HT1080 (cell line): ENCODE measurements around the gene PPP6R3. TPM values are rescaled to one million over a fixed set of nuclear protein-coding genes. Genes with fewer than 3 reads are reported as not detected.

Experiments
- DNase-seq: peaks from one replicate; pipeline ENCODE4 v3.0.0-alpha.2; 2015; ENCODE audit warnings: low read depth
- polyA plus RNA-seq, 2 experiments: library from polyadenylated mRNA; depleted of rRNA; stranded (reverse); fragments of >200 nt; gene quantifications; 2 replicates each; pipeline ENCODE4 v1.2.3, GENCODE V29; 2015
- total RNA-seq: library from RNA; depleted of rRNA; stranded (reverse); fragments of >200 nt; shearing (Covaris generic); gene quantifications from 2 replicates; pipeline ENCODE4 v1.2.3, GENCODE V29; 2014; rRNA removed

The PPP6R3 gene, protein sequence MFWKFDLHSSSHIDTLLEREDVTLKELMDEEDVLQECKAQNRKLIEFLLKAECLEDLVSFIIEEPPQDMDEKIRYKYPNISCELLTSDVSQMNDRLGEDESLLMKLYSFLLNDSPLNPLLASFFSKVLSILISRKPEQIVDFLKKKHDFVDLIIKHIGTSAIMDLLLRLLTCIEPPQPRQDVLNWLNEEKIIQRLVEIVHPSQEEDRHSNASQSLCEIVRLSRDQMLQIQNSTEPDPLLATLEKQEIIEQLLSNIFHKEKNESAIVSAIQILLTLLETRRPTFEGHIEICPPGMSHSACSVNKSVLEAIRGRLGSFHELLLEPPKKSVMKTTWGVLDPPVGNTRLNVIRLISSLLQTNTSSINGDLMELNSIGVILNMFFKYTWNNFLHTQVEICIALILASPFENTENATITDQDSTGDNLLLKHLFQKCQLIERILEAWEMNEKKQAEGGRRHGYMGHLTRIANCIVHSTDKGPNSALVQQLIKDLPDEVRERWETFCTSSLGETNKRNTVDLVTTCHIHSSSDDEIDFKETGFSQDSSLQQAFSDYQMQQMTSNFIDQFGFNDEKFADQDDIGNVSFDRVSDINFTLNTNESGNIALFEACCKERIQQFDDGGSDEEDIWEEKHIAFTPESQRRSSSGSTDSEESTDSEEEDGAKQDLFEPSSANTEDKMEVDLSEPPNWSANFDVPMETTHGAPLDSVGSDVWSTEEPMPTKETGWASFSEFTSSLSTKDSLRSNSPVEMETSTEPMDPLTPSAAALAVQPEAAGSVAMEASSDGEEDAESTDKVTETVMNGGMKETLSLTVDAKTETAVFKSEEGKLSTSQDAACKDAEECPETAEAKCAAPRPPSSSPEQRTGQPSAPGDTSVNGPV
- 93.6 and 111 TPM in 2 replicates for total RNA-seq
- 41.5 and 50.2 TPM in 2 replicates for polyA plus RNA-seq (2015; cell fraction: cytosol; rRNA removed)
- polyA plus RNA-seq (2015; cell fraction: nucleus; rRNA removed) = 96.7 and 114 TPM in 2 replicates

DNA sequence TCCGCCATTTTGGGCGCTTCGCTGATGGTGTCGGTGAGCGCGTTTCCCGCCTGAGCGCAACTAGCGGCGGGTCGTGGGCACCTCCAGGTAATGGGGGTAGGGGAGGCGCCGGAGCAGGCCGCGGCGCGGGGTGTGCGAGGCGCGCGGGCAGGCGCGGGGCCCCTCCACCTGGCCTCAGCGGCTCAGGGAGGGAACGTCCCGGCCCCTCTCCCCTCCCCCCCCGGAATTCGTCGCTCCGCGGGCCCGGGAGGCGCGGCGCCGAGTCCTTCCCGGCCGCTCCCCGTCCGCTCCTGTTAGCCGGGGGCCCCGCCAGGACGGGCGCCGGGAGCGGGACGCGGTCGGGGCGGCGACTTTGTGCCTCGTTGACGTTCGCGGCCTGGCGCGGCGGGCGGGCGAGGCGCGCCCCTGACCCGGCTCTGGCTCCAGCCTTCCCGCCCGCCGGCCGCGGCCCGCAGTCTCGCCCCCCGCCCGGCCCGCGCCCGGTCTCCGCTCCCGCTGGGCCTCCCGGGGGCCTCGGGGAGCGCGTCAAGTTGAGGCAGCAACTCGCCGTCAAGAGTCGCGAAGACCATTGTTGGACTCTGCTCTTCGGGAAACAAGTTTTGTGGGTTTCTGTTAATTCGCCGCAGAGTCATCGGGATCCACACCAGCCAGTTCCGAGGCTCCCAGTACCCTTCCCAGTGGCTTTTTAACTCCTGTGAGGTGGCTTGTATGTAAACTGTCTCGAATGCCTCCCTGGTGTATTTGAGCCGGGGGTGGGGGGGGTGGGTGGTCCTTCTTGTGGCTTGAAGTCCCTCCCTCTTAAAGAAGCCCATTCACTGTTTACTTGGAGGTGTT lies at the start of gene PPP6R3:
TSS of gene PPP6R3 (plus strand) at position 12 of the 834 bp plus-strand sequence. CDS start 76,913 bp downstream, outside the sequence.
- peak; percentile 40 for DNase-seq

DNA sequence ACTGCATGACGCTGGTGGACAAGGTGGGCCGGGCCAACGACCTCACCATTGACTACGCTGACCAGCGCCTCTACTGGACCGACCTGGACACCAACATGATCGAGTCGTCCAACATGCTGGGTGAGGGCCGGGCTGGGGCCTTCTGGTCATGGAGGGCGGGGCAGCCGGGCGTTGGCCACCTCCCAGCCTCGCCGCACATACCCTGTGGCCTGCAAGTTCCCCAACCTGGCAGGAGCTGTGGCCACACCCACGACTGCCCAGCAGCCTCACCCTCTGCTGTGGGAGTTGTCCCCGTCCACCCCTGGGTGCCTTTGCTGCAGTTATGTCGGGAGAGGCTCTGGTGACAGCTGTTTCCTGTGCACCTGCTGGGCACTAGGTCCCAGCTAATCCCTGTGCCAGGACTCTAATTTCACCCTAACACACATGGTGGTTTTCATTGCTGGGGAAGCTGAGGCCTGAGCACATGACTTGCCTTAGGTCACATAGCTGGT lies 49.0 kb upstream of the PPP6R3 start:
- no peak for DNase-seq

DNA sequence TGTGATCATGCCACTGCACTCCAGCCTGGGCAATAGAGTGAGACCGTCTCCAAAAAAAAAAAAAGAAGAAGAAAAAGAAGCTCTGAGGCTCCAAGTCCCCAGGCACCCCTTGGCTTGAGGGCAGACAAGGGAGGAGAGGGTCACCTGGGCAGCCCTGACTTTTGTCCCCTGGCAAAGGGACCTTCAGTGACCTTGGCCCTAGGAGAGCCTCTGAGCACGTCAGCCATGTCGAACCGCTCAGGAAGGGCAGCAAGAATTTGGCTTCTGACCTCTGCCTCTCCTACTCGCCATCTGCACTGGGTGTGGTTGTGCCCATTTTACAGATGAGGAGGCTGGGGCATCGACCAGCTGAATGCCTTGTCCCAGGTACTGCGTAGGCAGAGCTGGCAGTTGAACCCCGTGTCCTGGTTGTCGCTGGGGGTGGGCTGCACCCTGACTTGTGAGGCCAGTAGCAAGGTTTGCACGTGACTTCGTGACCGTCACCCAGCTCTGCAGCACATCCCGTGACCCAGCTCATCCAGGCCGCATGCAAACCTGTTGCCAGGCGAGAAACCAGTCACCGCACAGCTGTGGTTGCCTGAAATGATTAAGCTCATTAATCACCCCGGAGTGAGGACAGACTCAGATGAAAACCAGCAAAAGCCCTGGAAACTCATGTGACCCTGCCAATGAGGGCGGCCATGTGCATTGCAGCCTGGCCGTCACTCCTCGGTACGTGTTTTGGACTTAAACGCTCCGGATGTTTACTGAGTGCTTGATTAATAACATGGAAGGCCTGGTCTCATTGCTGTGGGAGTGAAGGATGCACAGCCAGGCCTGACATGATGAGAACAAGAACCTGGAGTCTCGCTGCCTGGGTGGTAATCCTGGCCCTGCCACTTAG lies 47.7 kb upstream of the PPP6R3 start:
- no peak for DNase-seq

DNA sequence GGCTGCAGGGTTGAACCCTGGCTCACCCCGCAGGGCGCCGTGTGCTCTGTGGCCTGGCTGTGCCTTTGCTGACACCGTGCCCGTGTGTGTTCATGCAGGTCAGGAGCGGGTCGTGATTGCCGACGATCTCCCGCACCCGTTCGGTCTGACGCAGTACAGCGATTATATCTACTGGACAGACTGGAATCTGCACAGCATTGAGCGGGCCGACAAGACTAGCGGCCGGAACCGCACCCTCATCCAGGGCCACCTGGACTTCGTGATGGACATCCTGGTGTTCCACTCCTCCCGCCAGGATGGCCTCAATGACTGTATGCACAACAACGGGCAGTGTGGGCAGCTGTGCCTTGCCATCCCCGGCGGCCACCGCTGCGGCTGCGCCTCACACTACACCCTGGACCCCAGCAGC lies 47.0 kb upstream of the PPP6R3 start:
- DNase-seq = no peak

DNA sequence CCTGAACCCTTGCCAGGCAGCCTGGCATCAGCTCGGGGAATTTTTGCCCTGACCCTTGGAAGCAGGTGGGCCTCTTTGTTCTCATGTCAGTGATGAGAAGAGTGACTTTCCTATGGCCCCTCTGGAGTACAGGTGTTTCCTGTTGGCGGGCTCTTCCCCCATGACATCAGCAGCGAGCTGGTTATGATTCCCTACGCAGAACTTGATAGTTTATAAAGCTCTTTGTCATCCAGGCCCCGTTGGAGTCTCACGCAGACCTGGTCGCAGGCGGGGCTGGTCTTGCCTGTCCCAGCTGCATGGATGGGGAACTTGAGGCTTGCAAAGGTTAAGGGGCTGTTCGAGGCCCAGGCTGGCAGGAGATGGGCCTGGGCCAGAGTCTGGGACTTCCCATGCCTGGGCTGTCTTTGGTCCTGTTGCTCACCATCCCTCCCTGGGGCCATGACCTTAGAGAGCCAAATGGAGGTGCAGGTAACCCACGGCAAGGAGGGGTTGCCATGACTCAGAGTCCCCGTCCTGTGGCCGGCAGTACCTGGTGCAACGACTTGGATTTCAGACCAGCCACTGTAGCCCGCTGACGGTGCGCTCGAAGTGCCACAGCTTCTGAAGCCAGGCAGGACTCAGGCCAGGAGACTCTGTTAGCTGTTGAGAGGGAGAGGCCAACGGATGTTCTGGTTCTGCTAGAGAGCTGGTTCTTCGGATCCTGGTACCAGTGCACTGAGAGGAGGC lies 45.9 kb upstream of the PPP6R3 start:
- DNase-seq = no peak

DNA sequence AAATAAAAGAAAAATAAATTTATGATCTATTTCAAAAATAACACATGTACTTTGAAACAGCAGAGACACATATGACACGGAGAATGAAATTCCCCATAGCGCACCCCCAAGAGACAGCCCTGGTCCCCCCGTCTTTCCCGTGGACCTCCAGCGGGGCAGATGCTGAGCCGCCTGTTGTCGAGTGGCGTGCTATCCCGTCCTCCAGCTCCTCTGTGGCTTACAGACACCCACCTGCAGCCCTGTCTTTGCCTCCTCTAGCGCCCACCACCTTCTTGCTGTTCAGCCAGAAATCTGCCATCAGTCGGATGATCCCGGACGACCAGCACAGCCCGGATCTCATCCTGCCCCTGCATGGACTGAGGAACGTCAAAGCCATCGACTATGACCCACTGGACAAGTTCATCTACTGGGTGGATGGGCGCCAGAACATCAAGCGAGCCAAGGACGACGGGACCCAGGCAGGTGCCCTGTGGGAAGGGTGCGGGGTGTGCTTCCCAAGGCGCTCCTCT lies 44.4 kb upstream of the PPP6R3 start:
- no peak for DNase-seq

DNA sequence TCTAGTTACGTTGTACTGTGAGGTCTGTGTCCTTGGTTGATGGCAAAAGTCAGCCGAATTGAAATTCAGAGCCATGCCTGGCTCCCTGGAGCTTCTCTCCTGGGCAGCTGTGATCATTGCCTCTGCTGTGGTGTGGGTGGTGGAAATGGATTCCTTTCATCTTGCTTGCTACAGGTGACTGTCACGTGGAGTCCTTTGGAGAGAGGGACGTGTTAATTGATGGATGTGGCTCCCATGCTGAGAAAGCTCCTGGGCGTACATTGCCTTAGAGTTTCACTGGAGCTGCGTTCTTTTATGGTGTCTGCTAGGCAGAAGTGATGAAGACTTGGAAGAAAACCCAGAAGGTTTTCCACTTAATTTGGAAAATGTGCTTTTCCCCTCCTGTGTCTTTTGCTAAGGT lies 41.9 kb upstream of the PPP6R3 start:
- no peak for DNase-seq

DNA sequence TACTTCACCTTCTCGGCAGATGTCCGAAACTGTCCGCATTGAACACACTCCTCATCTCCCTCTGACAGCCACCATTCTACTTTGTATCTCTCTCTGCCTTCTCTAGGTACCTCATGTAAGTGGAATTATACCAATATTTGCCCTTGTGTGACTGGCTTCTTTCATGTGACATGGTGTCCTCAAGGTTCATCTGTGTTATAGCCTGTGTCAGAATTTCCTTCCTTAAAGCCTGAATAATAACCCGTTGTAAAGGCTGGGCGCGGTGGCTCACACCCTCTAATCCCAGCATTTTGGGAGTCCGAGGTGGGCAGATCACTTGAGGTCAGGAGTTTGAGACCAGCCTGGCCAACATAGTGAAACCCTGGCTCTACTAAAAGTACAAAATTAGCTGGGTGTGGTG lies 40.4 kb upstream of the PPP6R3 start:
- no peak for DNase-seq

DNA sequence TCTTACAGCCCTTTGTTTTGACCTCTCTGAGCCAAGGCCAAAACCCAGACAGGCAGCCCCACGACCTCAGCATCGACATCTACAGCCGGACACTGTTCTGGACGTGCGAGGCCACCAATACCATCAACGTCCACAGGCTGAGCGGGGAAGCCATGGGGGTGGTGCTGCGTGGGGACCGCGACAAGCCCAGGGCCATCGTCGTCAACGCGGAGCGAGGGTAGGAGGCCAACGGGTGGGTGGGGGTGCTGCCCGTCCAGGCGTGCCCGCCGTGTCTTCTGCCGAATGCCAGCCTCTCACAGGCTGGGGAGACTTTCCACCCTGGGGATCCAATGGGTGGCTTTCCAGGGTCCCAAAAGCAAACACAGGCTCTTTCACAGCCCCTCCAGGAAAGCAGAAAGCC lies 37.1 kb upstream of the PPP6R3 start:
- no peak for DNase-seq

DNA sequence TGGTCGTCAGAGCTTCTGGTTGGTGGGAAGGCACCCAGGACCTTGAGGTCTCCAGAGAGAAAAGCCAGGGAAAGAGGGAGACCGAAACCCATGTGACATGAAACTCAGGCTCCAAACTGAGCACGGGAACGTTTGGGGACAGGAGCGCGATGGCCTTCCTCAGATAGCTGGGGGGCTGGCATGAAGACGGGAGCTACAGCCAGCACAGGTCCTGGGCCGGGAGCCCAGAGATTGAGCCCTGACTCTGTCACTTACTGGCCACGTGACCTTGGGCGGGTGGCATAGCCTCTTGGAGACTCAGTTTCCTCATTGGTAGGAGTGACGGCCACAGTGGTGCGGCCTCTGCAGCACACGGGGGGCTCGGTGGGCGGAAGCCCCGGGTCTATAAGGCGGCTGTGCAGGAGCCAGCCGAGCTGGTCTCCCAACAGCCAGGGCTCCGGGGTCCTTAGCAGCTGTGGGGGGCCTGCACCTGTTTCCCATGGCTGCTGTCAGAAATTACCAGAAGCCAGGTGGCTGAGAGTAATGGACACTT lies 36.4 kb upstream of the PPP6R3 start:
- DNase-seq = no peak

DNA sequence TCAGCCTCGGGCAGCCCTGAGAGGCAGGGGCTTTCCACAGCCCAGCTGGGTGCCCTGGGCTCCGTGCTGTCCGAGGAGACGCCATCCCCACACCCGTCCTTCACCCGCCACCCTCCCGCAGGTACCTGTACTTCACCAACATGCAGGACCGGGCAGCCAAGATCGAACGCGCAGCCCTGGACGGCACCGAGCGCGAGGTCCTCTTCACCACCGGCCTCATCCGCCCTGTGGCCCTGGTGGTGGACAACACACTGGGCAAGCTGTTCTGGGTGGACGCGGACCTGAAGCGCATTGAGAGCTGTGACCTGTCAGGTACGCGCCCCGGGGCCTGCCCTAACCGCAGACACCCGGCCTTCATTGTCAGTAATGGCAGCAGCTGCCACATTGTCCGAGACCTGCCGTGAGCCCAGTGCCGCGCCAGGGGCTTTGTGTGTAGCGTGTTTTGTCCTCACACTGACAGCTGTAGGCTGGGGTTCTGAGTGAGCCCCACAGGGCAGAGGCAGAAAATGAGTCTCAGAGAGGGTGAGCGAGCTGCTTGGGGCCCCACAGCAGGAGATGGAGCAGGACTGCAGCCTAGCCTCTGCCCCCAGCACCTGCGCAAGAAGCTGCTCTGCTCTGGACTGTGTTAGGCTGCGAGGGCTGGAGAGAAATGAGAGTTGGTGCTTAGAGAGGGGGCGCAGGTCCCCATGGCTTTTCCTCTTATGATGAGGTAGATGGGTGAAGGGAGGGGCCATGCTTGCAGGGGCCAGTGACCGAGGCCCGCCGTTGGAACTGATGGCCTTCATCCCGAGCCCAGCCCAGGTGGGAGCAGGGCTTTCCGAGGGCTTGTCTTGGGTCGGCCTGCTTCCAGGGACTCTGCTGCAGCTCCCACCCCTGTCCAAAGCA lies 35.3 kb upstream of the PPP6R3 start:
- no peak for DNase-seq

DNA sequence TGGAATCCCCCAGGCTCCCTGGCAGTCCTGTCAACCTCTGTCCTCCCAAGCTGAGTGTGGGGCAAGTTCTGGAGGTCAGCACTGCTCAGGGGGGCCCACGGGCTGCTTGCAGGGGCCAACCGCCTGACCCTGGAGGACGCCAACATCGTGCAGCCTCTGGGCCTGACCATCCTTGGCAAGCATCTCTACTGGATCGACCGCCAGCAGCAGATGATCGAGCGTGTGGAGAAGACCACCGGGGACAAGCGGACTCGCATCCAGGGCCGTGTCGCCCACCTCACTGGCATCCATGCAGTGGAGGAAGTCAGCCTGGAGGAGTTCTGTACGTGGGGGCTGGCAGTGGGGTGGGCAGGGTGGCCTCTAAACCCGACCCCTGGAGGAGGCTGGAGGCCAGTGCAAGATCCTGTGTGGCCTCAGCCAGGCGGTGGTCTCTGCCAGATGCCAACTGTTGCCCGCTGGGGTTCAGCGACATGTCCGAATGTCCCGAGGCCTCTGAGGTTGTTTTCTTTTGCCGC lies 34.6 kb upstream of the PPP6R3 start:
- DNase-seq = no peak

DNA sequence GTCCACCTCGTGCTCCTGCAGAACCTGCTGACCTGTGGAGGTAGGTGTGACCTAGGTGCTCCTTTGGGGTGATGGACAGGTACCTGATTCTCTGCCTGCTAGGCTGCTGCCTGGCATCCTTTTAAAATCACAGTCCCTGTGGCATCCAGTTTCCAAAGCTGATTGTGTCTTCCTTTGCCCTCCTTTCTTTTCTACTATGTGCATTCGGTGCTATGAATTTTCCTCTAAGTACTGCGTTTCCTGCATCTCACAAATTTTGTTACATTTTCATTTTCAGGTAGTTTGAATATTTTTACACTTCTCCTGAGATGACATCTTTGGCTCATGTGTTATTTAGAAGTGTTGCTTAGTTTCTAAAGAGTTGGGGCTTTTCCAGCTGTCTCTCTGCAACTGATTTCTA lies 30.9 kb upstream of the PPP6R3 start:
- no peak for DNase-seq

DNA sequence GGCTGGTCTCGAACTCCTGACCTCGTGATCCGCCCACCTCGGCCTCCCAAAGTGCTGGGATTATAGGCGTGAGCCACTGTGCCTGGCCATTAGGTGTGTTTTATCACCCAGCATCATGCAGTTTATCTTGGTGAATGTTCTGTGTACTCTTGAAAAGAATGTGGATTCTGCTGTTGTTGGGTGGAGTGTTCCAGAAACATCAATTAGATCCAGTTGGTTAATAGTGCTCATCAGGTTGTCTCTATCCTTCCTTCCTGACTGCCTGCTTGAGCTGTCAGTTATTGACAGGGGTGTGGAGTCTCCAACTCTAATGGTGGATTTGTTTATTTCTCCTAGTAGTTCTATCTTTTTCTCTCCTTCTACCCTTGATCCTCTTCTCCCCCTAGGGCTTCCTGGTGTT lies 30.2 kb upstream of the PPP6R3 start:
- DNase-seq = no peak

DNA sequence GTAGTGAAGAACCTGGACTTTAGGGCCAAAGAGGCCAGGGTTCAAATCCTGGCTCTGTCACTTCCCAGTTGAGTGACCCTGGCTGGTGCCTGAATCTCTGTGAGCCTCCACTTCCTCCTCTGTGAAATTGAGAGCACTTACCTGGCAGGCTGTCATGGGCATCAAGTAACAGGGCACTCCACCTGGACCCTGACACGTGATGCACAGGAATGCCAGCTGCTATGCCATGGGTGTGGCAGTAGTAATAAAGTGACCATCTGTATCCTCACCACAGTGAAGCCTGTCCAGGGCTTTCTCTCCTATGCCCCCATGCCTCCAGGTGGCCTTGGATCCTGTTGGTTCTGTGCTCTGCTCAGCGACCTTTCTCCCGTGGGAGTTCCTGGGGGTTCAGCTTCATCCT lies 29.8 kb upstream of the PPP6R3 start:
- DNase-seq = no peak

DNA sequence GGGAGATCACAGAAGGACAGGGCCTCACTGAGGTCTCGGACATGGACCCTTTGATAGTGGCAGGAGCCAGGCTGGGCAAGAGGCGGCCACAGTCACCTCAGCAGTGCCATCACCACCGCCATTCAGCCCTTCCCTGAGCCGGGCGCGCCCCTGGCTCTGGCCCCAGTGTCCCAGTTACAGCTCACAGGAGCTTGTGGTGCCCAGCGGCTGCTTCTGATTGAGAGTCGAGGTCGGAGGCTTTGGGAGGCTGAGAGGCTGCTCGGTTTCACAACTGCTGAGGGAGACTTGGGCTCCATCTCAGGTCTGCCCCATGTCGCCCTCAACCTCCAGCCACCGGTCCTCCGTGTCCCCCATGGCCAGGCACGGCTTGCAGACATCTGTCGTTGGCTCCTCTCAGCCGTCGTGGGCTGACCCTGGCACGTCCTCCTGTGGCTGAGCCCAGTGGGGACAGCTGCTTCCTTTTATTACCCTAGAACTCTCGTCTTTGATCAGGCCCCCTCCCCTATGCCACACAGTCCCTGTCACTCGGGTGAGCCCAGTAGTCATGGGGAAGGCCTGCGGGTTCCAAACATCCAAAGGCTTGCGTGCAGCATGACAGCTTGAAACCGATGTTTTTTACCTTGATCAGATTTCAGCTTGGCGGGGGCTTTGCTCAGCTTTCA lies 28.4 kb upstream of the PPP6R3 start:
- DNase-seq = no peak

DNA sequence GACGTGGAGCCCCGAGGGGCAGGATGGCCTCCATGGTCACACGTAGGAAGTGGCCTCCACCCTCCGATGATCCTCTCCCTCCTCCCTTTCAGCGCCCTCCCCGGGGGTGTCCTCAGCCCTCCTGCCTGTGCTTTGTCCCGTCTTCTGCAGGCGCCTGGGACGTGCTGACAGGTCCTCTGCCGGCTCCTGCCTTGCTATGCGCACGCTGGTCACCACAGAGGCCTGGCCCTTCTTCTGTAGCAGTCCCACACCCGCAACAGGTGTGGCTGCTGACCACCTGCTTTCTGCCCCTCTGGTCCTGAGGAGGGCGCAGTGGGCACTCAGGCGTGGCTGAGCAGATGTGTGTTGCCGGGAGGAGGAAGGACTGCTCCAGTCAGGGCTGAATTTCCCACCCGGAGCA lies 27.7 kb upstream of the PPP6R3 start:
- DNase-seq = no peak
